ENCODE measurements around the gene GRID2.
A peak's percentile ranks its signal among the peaks of the same experiment; 100 is the strongest.

The GRID2 gene

GRCh38 chr4:92988301-92988700 lies 684.5 kb downstream of the GRID2 start:
- no peak for DNase-seq

- DNase-seq, result no peak
Measured at GRCh38 chr4:92992758-92993157, 689.0 kb downstream of the GRID2 start.

GRCh38 chr4:92994727-92995126 lies 691.0 kb downstream of the GRID2 start:
- DNase-seq, result no peak

- DNase-seq, result no peak
Measured at GRCh38 chr4:92996533-92996932, 692.8 kb downstream of the GRID2 start.

- no peak for DNase-seq
Measured at GRCh38 chr4:93000910-93001309, 697.1 kb downstream of the GRID2 start.

- DNase-seq, result no peak
Measured at GRCh38 chr4:93002240-93002639, 698.5 kb downstream of the GRID2 start.

GRCh38 chr4:93016350-93016749 lies 712.6 kb downstream of the GRID2 start:
- DNase-seq, result no peak

- DNase-seq, result no peak
Measured at GRCh38 chr4:93018243-93018642, 714.5 kb downstream of the GRID2 start.

GRCh38 chr4:93018806-93019205 lies 715.0 kb downstream of the GRID2 start:
- DNase-seq, result no peak

GRCh38 chr4:93029769-93030168 lies 726.0 kb downstream of the GRID2 start:
- no peak for DNase-seq

GRCh38 chr4:93030670-93031069 lies 726.9 kb downstream of the GRID2 start:
- DNase-seq, result no peak

- no peak for DNase-seq
Measured at GRCh38 chr4:93031431-93032098, 727.8 kb downstream of the GRID2 start.

- DNase-seq, result no peak
Measured at GRCh38 chr4:93042746-93043145, 739.0 kb downstream of the GRID2 start.

GRCh38 chr4:93053140-93053539 lies 749.4 kb downstream of the GRID2 start:
- no peak for DNase-seq

- no peak for DNase-seq
Measured at GRCh38 chr4:93061826-93062225, 758.1 kb downstream of the GRID2 start.

- DNase-seq, result no peak
Measured at GRCh38 chr4:93063325-93063724, 759.6 kb downstream of the GRID2 start.

GRCh38 chr4:93065790-93066189 lies 762.0 kb downstream of the GRID2 start:
- no peak for DNase-seq

GRCh38 chr4:93066749-93067148 lies 763.0 kb downstream of the GRID2 start:
- DNase-seq, result no peak

GRCh38 chr4:93072292-93072691 lies 768.5 kb downstream of the GRID2 start:
- no peak for DNase-seq

GRCh38 chr4:93080316-93080715 lies 776.5 kb downstream of the GRID2 start:
- DNase-seq, result no peak

GRCh38 chr4:93084599-93085305 lies 781.0 kb downstream of the GRID2 start:
- DNase-seq, result peak; percentile 11

- DNase-seq, result no peak
Measured at GRCh38 chr4:93086356-93086755, 782.6 kb downstream of the GRID2 start.

GRCh38 chr4:93092765-93093164 lies 789.0 kb downstream of the GRID2 start:
- DNase-seq, result no peak

GRCh38 chr4:93103042-93103441 lies 799.3 kb downstream of the GRID2 start:
- DNase-seq, result no peak

GRCh38 chr4:93116624-93117023 lies 812.9 kb downstream of the GRID2 start:
- DNase-seq, result no peak
